Activated CD8-positive, alpha-beta memory T cell treated with anti-CD3 and anti-CD28 coated beads for 24 hours (primary cell): ENCODE measurements around the gene EGF.
"Not testable (repeated sequence)": the region's sequence is repeated elsewhere in the genome, so short reads cannot be mapped to it uniquely, and the experiment has no call there.

ENCODE experiments used
- DNase-seq: peaks from one replicate; pipeline ENCODE4 v3.0.0-alpha.2; 2020

EGF gene

DNA sequence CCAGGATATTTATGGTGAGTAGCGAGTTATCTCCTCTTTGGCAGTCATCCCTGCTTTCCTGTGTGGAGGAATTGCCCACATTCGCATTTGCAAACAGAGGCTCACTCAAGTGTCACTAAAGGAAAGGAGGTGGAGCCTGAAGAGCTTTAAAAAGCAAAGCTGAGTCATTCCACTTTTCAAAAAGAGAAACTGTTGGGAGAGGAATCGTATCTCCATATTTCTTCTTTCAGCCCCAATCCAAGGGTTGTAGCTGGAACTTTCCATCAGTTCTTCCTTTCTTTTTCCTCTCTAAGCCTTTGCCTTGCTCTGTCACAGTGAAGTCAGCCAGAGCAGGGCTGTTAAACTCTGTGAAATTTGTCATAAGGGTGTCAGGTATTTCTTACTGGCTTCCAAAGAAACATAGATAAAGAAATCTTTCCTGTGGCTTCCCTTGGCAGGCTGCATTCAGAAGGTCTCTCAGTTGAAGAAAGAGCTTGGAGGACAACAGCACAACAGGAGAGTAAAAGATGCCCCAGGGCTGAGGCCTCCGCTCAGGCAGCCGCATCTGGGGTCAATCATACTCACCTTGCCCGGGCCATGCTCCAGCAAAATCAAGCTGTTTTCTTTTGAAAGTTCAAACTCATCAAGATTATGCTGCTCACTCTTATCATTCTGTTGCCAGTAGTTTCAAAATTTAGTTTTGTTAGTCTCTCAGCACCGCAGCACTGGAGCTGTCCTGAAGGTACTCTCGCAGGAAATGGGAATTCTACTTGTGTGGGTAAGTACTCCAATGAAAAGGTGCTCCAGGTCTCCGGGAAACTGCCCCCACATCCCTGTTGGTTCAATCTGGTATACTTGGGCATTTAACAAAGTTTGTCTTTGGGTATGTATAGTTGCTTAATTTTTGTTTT lies at the start of gene EGF:
Gene EGF (plus strand): TSS at position 178 of the 890 bp plus-strand sequence. CDS start 453 bp downstream, at position 631.
- no peak for DNase-seq

DNA sequence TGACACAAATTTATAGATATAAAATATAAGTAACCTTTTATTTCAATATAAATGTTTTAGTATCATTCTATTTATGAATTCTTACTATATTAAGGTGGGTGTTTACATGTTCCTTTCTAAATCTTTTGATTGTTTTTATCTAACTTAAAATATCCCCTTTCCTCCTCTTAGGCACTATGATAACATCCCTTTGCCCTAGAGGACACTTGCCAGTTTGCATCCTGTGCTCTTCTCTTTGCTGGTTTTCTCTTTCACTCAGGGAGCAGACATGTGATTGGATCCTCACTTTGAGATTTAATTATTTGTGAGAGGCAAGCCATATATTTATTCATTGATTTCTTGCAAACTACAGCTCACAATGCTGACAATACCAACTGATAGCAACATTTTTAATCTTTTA lies 48.5 kb upstream of the EGF start:
- DNase-seq = no peak

DNA sequence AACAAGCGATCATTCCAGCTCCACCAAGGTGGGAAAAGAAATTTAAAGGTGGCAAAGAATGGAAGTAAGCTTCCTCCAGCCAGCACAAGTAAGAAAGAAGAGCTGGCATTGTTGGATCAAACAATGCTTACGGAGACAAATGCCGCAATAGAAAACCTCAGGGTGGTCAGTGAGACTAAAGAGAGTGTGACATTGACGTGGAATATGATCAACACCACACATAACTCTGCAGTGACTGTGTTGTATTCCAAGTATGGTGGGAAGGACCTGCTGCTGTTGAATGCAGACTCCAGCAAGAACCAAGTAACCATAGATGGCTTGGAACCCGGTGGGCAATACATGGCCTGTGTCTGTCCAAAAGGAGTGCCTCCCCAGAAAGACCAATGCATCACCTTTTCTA lies 42.6 kb upstream of the EGF start:
- no peak for DNase-seq

DNA sequence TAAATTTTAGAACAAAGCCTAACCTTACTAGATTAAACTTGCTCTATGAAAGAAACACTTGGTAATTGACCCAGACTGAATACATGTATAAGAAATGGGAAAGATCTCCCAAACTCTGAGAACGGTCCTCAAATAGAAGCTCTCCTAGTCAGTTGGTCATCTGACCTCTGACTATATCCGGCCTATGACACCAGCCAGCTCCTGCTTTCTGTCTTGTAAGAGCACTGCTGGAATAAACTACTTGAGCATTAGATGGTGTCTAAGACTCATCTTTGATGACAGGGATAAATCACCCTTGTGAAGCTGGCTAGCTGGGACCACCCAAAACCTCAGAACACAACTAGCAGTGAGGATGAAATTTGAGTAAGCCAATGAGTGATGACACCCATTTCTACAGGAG lies 40.6 kb upstream of the EGF start:
- DNase-seq = no peak

DNA sequence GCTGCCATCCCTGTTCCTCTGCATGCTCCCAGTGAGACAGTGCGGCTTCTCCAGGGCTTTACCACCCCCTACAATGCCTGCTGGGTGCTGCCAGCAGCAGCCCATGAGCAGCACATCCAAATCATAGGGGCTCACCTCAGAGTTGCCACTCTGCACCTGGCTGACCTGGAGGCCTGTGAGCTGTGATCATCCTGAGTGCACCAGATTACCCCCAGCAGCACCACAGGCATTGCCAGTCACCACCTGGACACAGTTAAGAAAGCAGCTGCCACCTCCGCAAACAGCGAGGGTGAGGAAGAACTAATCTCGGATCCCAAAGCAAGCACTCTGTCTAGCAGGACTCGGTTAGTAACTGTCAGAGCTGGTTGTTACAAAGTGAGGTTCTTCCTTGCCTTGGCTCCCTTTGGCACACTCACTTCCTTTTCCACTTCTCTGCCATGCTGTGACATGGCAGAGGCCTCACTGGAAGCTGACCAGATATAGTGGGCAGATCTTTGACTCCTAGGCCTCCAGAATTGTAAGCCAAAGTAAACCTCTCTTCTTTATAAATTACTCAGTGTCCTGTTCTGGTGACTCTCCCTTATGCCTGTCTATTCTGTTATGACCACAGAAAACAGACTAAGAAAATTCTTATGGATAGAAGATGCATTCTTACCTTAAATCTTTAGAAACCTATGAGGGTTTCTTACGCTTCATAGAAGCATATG lies 39.6 kb upstream of the EGF start:
- DNase-seq = no peak

DNA sequence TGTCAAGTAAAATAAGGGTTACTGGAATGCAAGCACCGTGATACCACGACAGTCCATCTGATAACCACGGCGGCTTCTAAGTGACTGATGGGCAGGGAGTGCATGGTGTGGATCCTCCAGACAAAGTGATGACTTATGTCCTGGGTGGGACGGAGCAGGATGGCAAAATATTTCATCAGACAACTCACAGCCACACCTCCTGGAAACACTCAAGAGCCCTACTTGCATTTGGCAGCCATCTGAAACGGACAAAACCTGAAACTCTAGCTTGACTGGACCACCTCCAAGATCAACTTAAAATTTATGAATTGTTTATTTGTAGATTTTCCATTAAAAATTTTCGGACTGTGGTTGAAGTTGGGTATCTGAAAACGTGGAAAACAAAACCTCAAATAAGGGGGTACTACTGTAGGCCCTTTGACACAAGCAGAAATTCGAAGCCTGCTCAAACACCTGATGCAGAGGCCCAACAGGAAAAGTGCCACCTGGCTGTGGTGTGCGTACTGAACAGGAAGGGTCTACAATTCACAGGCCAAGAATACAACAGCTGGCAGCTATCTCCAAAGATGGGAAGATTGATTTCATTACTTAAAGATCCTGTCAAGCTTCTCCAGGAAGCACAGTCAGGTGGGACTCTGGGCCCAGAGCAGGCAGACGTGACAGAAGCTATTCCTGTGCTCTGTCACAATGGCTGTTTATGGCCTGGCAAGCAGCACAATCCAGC lies 38.7 kb upstream of the EGF start:
- DNase-seq = no peak

DNA sequence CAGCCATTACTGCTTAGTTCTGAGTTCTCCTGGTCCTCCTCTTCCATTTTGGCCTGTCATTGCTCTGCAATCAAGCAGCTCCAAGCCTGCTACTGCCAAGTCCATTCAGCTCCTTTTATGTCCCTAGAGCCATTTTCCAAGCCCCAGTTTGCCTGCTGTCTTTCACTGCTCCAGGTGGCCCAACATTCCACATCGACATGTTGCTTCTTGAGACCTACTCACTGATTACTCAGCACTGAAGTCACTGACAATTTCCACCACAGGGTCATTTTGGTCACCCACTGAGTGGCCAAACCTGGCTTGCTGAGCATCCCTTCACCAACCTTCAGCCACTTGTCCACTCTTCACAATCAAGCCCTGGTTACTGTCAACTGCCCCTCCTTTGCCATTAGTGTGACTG lies 37.6 kb upstream of the EGF start:
- no peak for DNase-seq

DNA sequence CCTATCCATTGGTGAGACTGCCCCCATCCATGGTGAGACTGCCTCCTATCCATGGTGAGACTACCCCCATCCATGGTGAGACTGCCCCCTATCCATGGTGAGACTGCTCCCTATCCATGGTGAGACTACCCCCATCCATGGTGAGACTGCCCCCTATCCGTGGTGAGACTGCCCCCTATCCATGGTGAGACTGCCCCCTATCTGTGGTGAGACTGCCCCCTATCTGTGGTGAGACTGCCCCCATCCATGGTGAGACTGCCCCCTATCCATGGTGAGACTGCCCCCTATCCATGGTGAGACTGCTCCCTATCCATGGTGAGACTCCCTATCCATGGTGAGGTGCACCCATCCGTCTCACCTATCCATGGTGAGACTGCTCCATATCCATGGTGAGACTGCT lies 37.1 kb upstream of the EGF start:
- DNase-seq = not testable (repeated sequence)

GRCh38 chr4:109876634-109877265 lies 35.9 kb upstream of the EGF start:
- no peak for DNase-seq

- DNase-seq = no peak
These were observed 35.3 kb upstream of the EGF start for GRCh38 chr4:109877400-109877799.

DNA sequence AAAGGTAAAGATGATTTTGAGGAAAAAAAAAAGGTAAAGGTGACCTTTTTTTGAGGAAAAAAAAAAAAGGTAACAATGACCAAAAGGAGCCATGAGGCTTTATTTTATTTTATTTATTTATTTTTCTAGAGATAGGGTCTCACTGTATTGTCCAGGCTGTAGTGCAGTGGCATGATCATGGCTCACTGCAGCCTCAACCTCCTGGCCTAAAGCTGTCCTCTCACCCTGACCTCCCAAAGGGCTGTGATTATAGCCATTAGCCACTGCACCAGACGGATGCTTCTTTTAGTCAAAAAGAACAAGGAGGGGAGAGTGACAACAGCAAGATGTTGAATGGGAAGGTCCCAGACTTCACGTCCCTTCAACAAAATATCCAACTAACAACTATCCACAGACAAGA lies 34.3 kb upstream of the EGF start:
- DNase-seq = no peak

DNA sequence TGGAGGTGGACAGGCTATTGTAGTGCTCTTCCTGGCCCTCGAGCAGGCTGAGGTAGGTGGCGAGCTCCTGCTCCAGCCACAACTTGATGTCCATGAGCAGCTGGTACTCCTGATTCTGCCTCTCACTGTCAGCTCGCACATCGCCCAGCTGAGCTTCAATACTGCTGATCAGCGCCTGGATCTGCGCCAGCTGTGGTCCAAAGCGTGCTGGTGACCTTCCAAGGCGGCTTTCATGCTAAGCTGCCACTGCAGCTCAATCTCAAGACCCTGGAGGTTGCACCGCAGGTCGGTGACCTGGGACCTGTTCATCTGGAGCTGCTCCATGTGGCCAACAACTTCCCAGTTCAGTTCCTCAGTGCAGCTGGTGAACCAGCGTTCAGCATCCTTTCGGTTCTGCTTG lies 33.6 kb upstream of the EGF start:
- DNase-seq = no peak

DNA sequence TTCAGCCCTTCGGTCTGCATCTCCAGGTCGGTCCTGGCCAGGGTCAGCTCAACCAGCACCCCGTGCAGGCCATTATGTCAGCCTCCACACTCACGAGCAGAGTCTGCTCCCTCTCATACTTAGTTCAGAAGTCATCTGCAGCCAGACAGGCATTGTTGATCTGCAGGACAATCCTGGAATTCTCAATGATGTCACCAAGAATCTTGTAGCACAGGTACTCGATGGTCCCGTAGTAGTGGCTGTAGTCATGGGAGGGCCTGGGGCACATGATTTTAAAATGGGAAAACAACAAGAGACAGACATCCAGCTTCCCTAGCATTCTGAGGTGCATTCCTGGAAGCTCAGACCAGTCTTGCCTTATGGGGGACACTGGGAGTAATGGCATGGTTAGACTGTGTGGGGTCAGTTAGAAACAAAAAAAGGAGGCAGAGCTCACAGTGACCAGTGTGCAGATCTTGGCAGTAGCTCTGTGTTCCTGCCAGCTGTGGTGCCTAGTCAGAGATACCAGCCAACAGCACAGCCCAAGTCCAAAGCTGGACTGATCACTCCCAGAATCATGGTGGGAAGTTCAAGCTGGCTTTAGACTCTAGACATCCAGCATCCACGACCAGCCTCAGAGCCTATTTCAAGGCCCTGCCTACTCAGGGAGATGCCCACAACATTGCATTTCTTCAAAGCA lies 32.9 kb upstream of the EGF start:
- DNase-seq = no peak

DNA sequence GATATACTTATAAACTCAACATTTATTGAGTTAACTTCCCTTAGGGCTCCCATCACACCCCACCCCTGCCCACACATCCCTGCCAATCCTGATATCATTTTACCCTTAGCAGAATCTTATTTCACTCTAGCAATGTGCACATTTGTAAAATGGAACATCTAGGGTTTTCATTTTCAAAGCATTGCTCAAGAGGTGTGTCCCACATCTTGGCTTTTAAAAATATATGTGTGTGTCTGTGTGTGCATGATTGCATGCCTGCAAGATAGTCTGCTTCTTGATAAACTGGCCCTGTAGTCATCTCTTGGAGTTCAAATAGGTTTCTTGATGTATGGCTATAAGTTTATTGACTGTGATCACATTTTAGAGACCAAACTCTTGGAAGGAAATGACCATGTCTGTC lies 26.4 kb upstream of the EGF start:
- no peak for DNase-seq

DNA sequence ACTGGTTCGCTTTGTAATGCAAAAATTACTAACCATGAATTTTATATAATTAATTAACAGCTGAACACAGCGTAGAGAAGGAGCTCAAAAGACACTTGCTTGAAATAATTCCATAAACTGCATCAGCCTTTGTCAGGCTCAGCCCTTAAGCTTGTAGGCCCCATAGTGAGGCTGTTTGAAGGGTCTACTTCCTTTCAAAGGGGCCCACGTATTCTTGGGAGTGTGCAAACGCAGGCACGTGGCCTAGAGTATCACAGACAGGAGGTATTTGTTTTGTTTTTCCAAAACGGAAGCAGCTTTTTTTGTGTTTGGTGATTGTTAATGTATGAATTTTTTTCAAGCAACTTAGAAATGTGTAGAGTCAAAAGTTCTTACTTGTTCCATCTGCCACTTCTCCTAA lies 25.6 kb upstream of the EGF start:
- DNase-seq = no peak

DNA sequence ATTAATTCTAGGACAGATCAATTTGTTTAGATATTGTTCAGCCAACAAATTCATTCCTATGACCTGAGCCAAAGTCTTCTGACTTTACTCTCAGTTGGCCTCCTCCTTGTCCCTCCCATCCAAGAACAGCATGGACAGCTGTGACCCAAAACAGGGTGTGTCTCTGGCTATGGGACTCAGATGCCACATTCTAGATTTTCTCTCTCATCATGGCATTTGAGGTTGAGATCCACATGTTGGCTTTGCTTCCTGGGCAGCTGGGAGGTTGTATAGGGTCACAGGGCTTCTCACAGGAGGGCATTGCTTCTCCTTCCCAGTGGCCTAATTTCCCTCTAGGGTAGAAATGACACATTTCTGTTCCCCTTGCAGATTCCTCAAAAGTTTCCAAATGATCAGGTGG lies 22.6 kb upstream of the EGF start:
- no peak for DNase-seq

GRCh38 chr4:109902559-109903251 lies 10.0 kb upstream of the EGF start:
- no peak for DNase-seq

- no peak for DNase-seq
These were observed 4.0 kb upstream of the EGF start for GRCh38 chr4:109908731-109909130.

- DNase-seq = no peak
These were observed 2.4 kb upstream of the EGF start for GRCh38 chr4:109910256-109910655.

GRCh38 chr4:109913596-109914241 lies 1.0 kb downstream of the EGF start:
- DNase-seq = no peak

DNA sequence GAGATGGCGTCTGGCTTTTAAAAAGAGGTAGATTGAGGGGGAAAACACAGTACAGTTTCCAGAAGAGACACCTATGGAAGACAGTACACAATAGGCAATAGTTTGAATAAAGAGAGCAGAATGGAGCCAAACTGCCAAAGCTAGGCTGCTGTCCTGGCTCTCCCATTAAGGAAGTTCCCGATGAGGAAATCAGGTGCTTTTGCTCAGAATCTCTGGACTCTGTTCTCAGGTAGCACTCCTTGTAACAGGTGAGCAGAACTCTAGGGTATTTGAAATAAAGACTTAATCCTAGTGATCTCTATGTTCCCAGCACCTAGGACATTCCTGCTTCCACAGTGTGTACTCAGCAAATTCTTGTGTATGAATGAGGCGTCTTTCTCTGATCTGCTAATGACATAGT lies 1.6 kb downstream of the EGF start:
- DNase-seq = no peak
